ENCODE data around the gene BLTP1. TPM values are rescaled to one million over a fixed set of nuclear protein-coding genes. Genes with fewer than 3 reads are reported as not detected.
A peak's percentile ranks its signal among the peaks of the same experiment; 100 is the strongest.

The BLTP1 gene
- total RNA-seq, 2 experiments from 2014 or later = 52.5 to 58.5 TPM

- Mint-ChIP-seq H3K9me3 (peaks cover 9% of the 10 kb centered on the region), H3K4me3 (no peak overlapping the region), H3K27me3 (peaks cover 6% of the 10 kb centered on the region), H3K27ac (no peak overlapping the region), H3K4me1 (no peaks in the 10 kb centered on the region), H3K36me3 (peaks cover 5% of the 10 kb centered on the region)
- DNase-seq (no peak), ATAC-seq (ENCODE audit: low read depth) (no peak)
- POLR2A ChIA-PET = no interaction called here
These were observed 13.0 kb upstream of the BLTP1 start for GRCh38 chr4:122139139-122139538.

- DNase-seq = no peak
- H3K36me3 Mint-ChIP-seq = peaks cover 5% of the 10 kb centered on the region
- no peaks in the 10 kb centered on the region for H3K4me1 Mint-ChIP-seq
- POLR2A ChIA-PET = no interaction called here
- H3K4me3 Mint-ChIP-seq = no peak overlapping the region
- no peak overlapping the region for H3K27ac Mint-ChIP-seq
- peaks cover 9% of the 10 kb centered on the region for H3K9me3 Mint-ChIP-seq
- peaks cover 13% of the 10 kb centered on the region for H3K27me3 Mint-ChIP-seq
- ATAC-seq (ENCODE audit: low read depth) = no peak
These were observed 11.3 kb upstream of the BLTP1 start for GRCh38 chr4:122140834-122141233.

- H3K9me3 Mint-ChIP-seq = peaks cover 9% of the 10 kb centered on the region
- H3K36me3 Mint-ChIP-seq = peaks cover 5% of the 10 kb centered on the region
- ATAC-seq (ENCODE audit: low read depth) (no peak), DNase-seq (no peak)
- H3K4me1 Mint-ChIP-seq = no peaks in the 10 kb centered on the region
- H3K27me3 Mint-ChIP-seq = peaks cover 13% of the 10 kb centered on the region
- no peak overlapping the region for H3K27ac Mint-ChIP-seq
- H3K4me3 Mint-ChIP-seq = no peak overlapping the region
- POLR2A ChIA-PET = no interaction called here
These were observed 9.4 kb upstream of the BLTP1 start for GRCh38 chr4:122142687-122143086.

GRCh38 chr4:122146652-122147051 lies 5.5 kb upstream of the BLTP1 start:
- Mint-ChIP-seq H3K4me1 (peaks cover 13% of the 10 kb centered on the region), H3K36me3 (peaks cover 4% of the 10 kb centered on the region), H3K9me3 (peaks cover 4% of the 10 kb centered on the region), H3K27me3 (peaks cover 10% of the 10 kb centered on the region), H3K4me3 (no peak overlapping the region), H3K27ac (no peak overlapping the region)
- DNase-seq (no peak), ATAC-seq (ENCODE audit: low read depth) (no peak)
- POLR2A ChIA-PET = no interaction called here

- POLR2A ChIA-PET = interaction anchor here (1.0 to 1.1 kb wide), 3 partner anchors 18 to 308 kb away, joined by 3 read pairs; no protein-coding TSS in a partner anchor
- Mint-ChIP-seq H3K27me3 (no peaks in the 10 kb centered on the region), H3K27ac (peak overlapping the region; percentile 97), H3K36me3 (peaks cover 17% of the 10 kb centered on the region), H3K4me3 (peak overlapping the region; percentile 94), H3K9me3 (peaks cover 3% of the 10 kb centered on the region), H3K4me1 (peaks cover 23% of the 10 kb centered on the region)
- DNase-seq (no peak), ATAC-seq (ENCODE audit: low read depth) (no peak)
These were observed 1.2 kb upstream of the BLTP1 start for GRCh38 chr4:122150931-122151330.

DNA sequence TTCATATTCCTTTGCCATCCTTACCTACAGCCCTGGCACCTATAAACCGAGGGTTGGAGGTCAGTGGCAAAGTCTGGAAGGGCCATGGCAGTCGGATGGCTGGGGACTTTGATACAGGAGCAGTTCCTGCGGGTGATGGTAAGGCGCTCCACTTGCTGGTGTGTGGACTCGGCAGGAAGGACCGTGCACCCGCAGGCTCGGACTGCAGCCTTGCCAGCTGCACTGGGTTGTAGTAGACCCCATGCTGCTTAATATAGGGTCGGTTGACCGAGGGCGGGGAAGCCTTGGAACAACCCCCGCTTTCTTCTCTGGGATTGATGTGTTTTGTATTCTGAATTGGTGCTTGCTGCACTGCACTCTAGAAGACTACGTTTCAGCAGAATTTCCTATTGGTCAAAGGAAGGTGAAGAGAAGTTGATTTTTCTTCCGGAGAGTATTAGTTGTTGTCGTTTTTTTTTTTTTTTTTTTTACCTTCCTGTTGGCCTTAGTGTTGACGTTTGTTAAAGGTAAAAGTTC lies 638 bp downstream of the BLTP1 start:
- peaks cover 36% of the 10 kb centered on the region for H3K4me1 Mint-ChIP-seq
- POLR2A ChIA-PET = interaction anchor here (1.5 to 1.7 kb wide), 2 partner anchors 21 to 35 kb away, joined by 3 to 11 read pairs; no protein-coding TSS in a partner anchor
- ATAC-seq (ENCODE audit: low read depth) (peak; percentile 40), DNase-seq (peak; percentile 62)
- H3K27ac Mint-ChIP-seq = peak overlapping the region; percentile 97
- H3K4me3 Mint-ChIP-seq = peak overlapping the region; percentile 94
- peaks cover 3% of the 10 kb centered on the region for H3K9me3 Mint-ChIP-seq
- H3K27me3 Mint-ChIP-seq = no peaks in the 10 kb centered on the region
- peaks cover 33% of the 10 kb centered on the region for H3K36me3 Mint-ChIP-seq

GRCh38 chr4:122156819-122157218 lies 4.7 kb downstream of the BLTP1 start:
- POLR2A ChIA-PET = interaction anchor here (0.6 kb wide), 1 partner anchor 51 kb away, joined by 3 read pairs; no protein-coding TSS in a partner anchor
- peaks cover 44% of the 10 kb centered on the region for H3K36me3 Mint-ChIP-seq
- DNase-seq = no peak
- no peaks in the 10 kb centered on the region for H3K27me3 Mint-ChIP-seq
- no peaks in the 10 kb centered on the region for H3K9me3 Mint-ChIP-seq
- H3K4me3 Mint-ChIP-seq = peak overlapping the region; percentile 26
- H3K27ac Mint-ChIP-seq = peak overlapping the region; percentile 42
- peaks cover 30% of the 10 kb centered on the region for H3K4me1 Mint-ChIP-seq
- ATAC-seq (ENCODE audit: low read depth) = no peak

GRCh38 chr4:122163301-122163700 lies 11.2 kb downstream of the BLTP1 start:
- POLR2A ChIA-PET = no interaction called here
- Mint-ChIP-seq H3K4me3 (no peak overlapping the region), H3K36me3 (peaks cover 25% of the 10 kb centered on the region), H3K4me1 (peaks cover 10% of the 10 kb centered on the region), H3K27me3 (no peaks in the 10 kb centered on the region), H3K9me3 (no peaks in the 10 kb centered on the region), H3K27ac (no peak overlapping the region)
- ATAC-seq (ENCODE audit: low read depth) (no peak), DNase-seq (no peak)

- H3K27me3 Mint-ChIP-seq = no peaks in the 10 kb centered on the region
- H3K4me3 Mint-ChIP-seq = no peak overlapping the region
- POLR2A ChIA-PET = no interaction called here
- H3K27ac Mint-ChIP-seq = no peak overlapping the region
- peaks cover 10% of the 10 kb centered on the region for H3K4me1 Mint-ChIP-seq
- no peak for DNase-seq
- H3K36me3 Mint-ChIP-seq = peaks cover 25% of the 10 kb centered on the region
- no peak for ATAC-seq (ENCODE audit: low read depth)
- H3K9me3 Mint-ChIP-seq = no peaks in the 10 kb centered on the region
These were observed 11.6 kb downstream of the BLTP1 start for GRCh38 chr4:122163767-122164166.

DNA sequence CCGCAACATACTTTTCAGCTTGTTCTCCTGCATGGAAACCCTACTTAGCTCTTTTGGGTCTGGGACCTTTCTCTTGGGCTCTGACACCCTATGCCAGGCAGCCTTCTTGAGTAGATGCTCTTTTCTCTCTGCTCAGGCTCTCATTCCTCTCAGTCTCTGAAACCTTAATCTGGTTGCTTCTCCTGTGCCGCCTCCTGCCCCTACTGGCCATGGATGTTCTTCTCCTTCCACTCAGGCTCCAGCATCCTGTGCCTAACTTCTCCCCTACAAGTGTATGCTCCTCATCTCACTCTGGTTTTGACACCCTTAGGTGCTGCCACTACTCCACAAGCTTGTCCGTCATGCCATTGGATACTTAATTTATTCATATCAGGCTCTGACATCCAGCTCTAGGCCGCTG lies 15.2 kb downstream of the BLTP1 start:
- H3K27me3 Mint-ChIP-seq = no peaks in the 10 kb centered on the region
- peaks cover 21% of the 10 kb centered on the region for H3K36me3 Mint-ChIP-seq
- H3K4me1 Mint-ChIP-seq = peaks cover 8% of the 10 kb centered on the region
- H3K9me3 Mint-ChIP-seq = no peaks in the 10 kb centered on the region
- POLR2A ChIA-PET = no interaction called here
- no peak overlapping the region for H3K27ac Mint-ChIP-seq
- H3K4me3 Mint-ChIP-seq = no peak overlapping the region
- DNase-seq (no peak), ATAC-seq (ENCODE audit: low read depth) (no peak)

GRCh38 chr4:122170775-122171174 lies 18.6 kb downstream of the BLTP1 start:
- Mint-ChIP-seq H3K9me3 (no peaks in the 10 kb centered on the region), H3K36me3 (peaks cover 17% of the 10 kb centered on the region), H3K27me3 (no peaks in the 10 kb centered on the region), H3K27ac (no peak overlapping the region), H3K4me1 (peaks cover 6% of the 10 kb centered on the region), H3K4me3 (no peak overlapping the region)
- POLR2A ChIA-PET = no interaction called here
- DNase-seq (no peak), ATAC-seq (ENCODE audit: low read depth) (no peak)

- no peak overlapping the region for H3K4me3 Mint-ChIP-seq
- no peak for ATAC-seq (ENCODE audit: low read depth)
- H3K36me3 Mint-ChIP-seq = peaks cover 17% of the 10 kb centered on the region
- H3K4me1 Mint-ChIP-seq = peaks cover 6% of the 10 kb centered on the region
- H3K27ac Mint-ChIP-seq = no peak overlapping the region
- DNase-seq = no peak
- POLR2A ChIA-PET = no interaction called here
- no peaks in the 10 kb centered on the region for H3K27me3 Mint-ChIP-seq
- H3K9me3 Mint-ChIP-seq = no peaks in the 10 kb centered on the region
These were observed 19.2 kb downstream of the BLTP1 start for GRCh38 chr4:122171323-122171722.

GRCh38 chr4:122172266-122172665 lies 20.1 kb downstream of the BLTP1 start:
- Mint-ChIP-seq H3K27me3 (no peaks in the 10 kb centered on the region), H3K36me3 (peaks cover 21% of the 10 kb centered on the region), H3K4me1 (peaks cover 6% of the 10 kb centered on the region), H3K27ac (no peak overlapping the region), H3K4me3 (no peak overlapping the region), H3K9me3 (no peaks in the 10 kb centered on the region)
- POLR2A ChIA-PET = no interaction called here
- no peak for ATAC-seq (ENCODE audit: low read depth)
- DNase-seq = no peak

GRCh38 chr4:122178961-122179360 lies 26.8 kb downstream of the BLTP1 start:
- Mint-ChIP-seq H3K9me3 (no peaks in the 10 kb centered on the region), H3K36me3 (peaks cover 27% of the 10 kb centered on the region), H3K4me1 (peaks cover 3% of the 10 kb centered on the region), H3K27me3 (no peaks in the 10 kb centered on the region), H3K4me3 (no peak overlapping the region), H3K27ac (no peak overlapping the region)
- DNase-seq (no peak), ATAC-seq (ENCODE audit: low read depth) (no peak)
- POLR2A ChIA-PET = no interaction called here

DNA sequence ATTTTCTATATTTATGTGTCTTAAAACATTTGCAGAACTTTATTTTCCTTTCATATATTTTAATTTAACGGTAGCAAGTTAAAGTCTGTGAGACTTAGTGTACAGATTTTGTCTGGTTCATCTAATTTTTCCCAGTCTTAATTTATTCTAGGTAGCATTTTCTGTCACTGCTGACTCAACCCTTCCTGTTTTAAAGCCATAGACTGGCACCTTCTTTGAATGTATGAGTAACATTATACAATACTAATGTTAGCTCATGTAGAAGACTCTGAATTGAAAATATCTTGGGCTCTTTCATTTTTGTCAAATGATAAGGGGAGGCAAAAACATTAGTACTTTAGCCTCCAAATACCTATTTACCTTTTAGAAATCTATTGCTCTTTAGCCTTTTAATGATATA lies 43.6 kb downstream of the BLTP1 start:
- no peak for DNase-seq
- Mint-ChIP-seq H3K4me3 (no peak overlapping the region), H3K27me3 (no peaks in the 10 kb centered on the region), H3K27ac (no peak overlapping the region), H3K9me3 (no peaks in the 10 kb centered on the region), H3K4me1 (peaks cover 2% of the 10 kb centered on the region), H3K36me3 (peaks cover 11% of the 10 kb centered on the region)
- no peak for ATAC-seq (ENCODE audit: low read depth)
- POLR2A ChIA-PET = no interaction called here

Measured in activated naive CD8-positive, alpha-beta T cell treated with anti-CD3 and anti-CD28 coated beads, Interleukin-2, amount 10 ng/mL, durations not matched to agents 7 days and 5 days (primary cell).